ENCODE data around the gene STK26. TPM values are rescaled to one million over a fixed set of nuclear protein-coding genes. Genes with fewer than 3 reads are reported as not detected.

STK26 gene
- total RNA-seq, 1 experiment from 2014 or later: 30.5 TPM

DNA sequence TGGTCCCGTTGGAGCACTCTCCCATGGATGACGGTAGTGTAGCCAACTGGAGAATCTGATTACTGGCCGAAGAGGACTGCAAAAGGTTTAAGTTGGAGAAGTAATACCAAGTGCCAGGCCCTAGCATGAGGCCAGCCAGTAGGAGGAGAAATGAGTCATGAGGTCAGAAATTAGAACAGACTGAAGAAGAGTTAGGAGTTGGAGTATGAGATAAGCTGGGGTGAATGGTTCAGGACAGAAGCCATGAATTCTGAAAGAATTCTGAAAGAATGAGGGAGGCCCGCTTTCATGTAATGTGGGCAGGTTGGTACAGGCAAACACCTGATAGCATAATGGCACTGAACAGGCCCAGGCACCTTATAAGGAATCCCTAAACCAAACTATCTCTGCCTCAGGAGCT is 18.4 kb upstream of the STK26 start:
- Histone ChIP-seq H3K4me2 (ENCODE audit: low read length) (no peak overlapping the region), H3K79me2 (ENCODE audit: insufficient read depth, low read length) (no peaks in the 10 kb centered on the region), H3K9me3 (ENCODE audit: control insufficient read depth in 1 of 2, insufficient read depth in 1 of 2, low read depth in 1 of 2, low read length in 2 of 2) (no peaks in the 10 kb centered on the region), H3K27ac (ENCODE audit: low read depth, low read length) (no peak overlapping the region), H3K4me1 (ENCODE audit: control insufficient read depth in 1 of 2, insufficient read depth in 2 of 2, low read length in 2 of 2) (no peaks in the 10 kb centered on the region), H3K9ac (ENCODE audit: low read length) (no peak overlapping the region), H4K20me1 (ENCODE audit: insufficient read depth) (no peaks in the 10 kb centered on the region), H3K4me3 (replicated peaks in 1 of 2; ENCODE audit: low read depth in 1 of 2, low read length in 2 of 2) (no peak overlapping the region), H3K36me3 (ENCODE audit: control insufficient read depth in 1 of 2, insufficient read depth in 2 of 2, low read length in 2 of 2) (no peaks in the 10 kb centered on the region), H3K27me3 (ENCODE audit: insufficient read depth, low read length) (no peaks in the 10 kb centered on the region), H2AFZ (ENCODE audit: low read depth, low read length, poor library complexity, severe bottlenecking) (no peak overlapping the region), H3K9me2 (ENCODE audit: insufficient read depth) (no peaks in the 10 kb centered on the region)
- ChIA-PET CTCF (no interaction called here), POLR2A (no interaction called here), RAD21 (ENCODE audit: low non-redundant PET in 1 of 2, low total read pairs in 2 of 2, uncharacterized antibody in 2 of 2, unreplicated experiment in 2 of 2) (no interaction called here)
- intact Hi-C loops (cut with micrococcal nuclease): no loop called here
- TF ChIP-seq POLR2AphosphoS5 (IDR thresholded peaks at IDR 0.05; ENCODE audit: low read depth, low read length) (no peak), EZH2phosphoT487 (IDR thresholded peaks at IDR 0.05; ENCODE audit: borderline replicate concordance) (no peak), YY1 (IDR thresholded peaks at IDR 0.05; ENCODE audit: extremely low read depth, insufficient replicate concordance, low read depth, low read length) (no peak), MAX (IDR thresholded peaks at IDR 0.05) (no peak), TCF7L2 (IDR thresholded peaks at IDR 0.05; ENCODE audit: borderline replicate concordance, extremely low read depth, insufficient read depth, insufficient read length) (no peak), SRF (IDR thresholded peaks at IDR 0.05; ENCODE audit: low read depth) (no peak), FOSL1 (IDR thresholded peaks at IDR 0.05; ENCODE audit: low read depth) (no peak), RAD21 (IDR thresholded peaks at IDR 0.05; ENCODE audit: low read depth) (no peak), EGR1 (IDR thresholded peaks at IDR 0.05; ENCODE audit: low read depth) (no peak), EZH2 (IDR thresholded peaks at IDR 0.05) (no peak), ZFX (IDR thresholded peaks at IDR 0.05) (no peak), REST (IDR thresholded peaks at IDR 0.05; ENCODE audit: low read depth) (no peak), SP1 (IDR thresholded peaks at IDR 0.05; ENCODE audit: low read depth) (no peak), CBX3 (IDR thresholded peaks at IDR 0.05; ENCODE audit: low read depth) (no peak), CEBPB (IDR thresholded peaks at IDR 0.05; ENCODE audit: low read depth) (no peak), ELF1 (IDR thresholded peaks at IDR 0.05; ENCODE audit: borderline replicate concordance, low read depth) (no peak), SIN3A (IDR thresholded peaks at IDR 0.05; ENCODE audit: low read depth) (no peak)
- TF ChIP-seq, protein P1, sequence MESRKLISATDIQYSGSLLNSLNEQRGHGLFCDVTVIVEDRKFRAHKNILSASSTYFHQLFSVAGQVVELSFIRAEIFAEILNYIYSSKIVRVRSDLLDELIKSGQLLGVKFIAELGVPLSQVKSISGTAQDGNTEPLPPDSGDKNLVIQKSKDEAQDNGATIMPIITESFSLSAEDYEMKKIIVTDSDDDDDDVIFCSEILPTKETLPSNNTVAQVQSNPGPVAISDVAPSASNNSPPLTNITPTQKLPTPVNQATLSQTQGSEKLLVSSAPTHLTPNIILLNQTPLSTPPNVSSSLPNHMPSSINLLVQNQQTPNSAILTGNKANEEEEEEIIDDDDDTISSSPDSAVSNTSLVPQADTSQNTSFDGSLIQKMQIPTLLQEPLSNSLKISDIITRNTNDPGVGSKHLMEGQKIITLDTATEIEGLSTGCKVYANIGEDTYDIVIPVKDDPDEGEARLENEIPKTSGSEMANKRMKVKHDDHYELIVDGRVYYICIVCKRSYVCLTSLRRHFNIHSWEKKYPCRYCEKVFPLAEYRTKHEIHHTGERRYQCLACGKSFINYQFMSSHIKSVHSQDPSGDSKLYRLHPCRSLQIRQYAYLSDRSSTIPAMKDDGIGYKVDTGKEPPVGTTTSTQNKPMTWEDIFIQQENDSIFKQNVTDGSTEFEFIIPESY (IDR thresholded peaks at IDR 0.05; ENCODE audit: extremely low read depth, insufficient replicate concordance, low read length): no peak
- DNase-seq (ENCODE audit: low read depth, low spot score) (no peak), ATAC-seq (no peak)
- BruUV-seq (replicated peaks): no TSS peak

Measured in HCT116 (cell line).